NT2/D1 (cell line): ENCODE data around the gene KRTAP1-1.

Experiments used
- SUZ12 ChIP-seq: IDR thresholded peaks from 2 replicates; pipeline ENCODE4 v1.6.1; 2011; ENCODE audit not compliant: insufficient read length, insufficient read depth; ENCODE audit errors: extremely low read depth
- ZNF274 ChIP-seq: IDR thresholded peaks from 2 replicates; pipeline ENCODE4 v1.6.1; 2011; ENCODE audit warnings: mild to moderate bottlenecking, low read depth, low read length

- TF ChIP-seq SUZ12 (no peak), ZNF274 (no peak)
Measured at GRCh38 chr17:41016578-41017215, 24.6 kb downstream of the KRTAP1-1 start.
